Loucy (cell line): Measurements from ENCODE around the gene ARHGAP15.

ENCODE experiments used
- H2AFZ ChIP-seq: fragments of 200-600 bp; sonication (generic); 2 replicates; pipeline ENCODE4 v1.6.0; 2016; ENCODE audit warnings: antibody characterized with exemption, mild to moderate bottlenecking, low read length, moderate library complexity
- H3F3A ChIP-seq: fragments of 200-600 bp; 2 replicates; pipeline ENCODE4 v1.6.0; 2016; ENCODE audit warnings: antibody characterized with exemption, low read depth, mild to moderate bottlenecking
- H3K27me3 ChIP-seq: fragments of 200-600 bp; sonication (generic); 2 replicates; pipeline ENCODE4 v1.6.1; 2014; ENCODE audit warnings: low read length, mild to moderate bottlenecking; ENCODE audit not compliant: insufficient read depth, poor library complexity, severe bottlenecking
- H3K36me3 ChIP-seq: fragments of 200-600 bp; sonication (generic); 2 replicates; pipeline ENCODE4 v1.6.1; 2016; ENCODE audit warnings: low read length; ENCODE audit not compliant: insufficient read depth
- H3K4me1 ChIP-seq: fragments of 200-600 bp; sonication (generic); 2 replicates; pipeline ENCODE4 v1.5.1; 2014; ENCODE audit warnings: low read length, mild to moderate bottlenecking; ENCODE audit not compliant: insufficient read depth, poor library complexity, severe bottlenecking
- H3K4me2 ChIP-seq: fragments of 200-600 bp; sonication (generic); 2 replicates; pipeline ENCODE4 v1.6.0; 2014; ENCODE audit warnings: antibody characterized with exemption, low read length, low read depth, mild to moderate bottlenecking; ENCODE audit not compliant: poor library complexity, severe bottlenecking
- H3K4me3 ChIP-seq: fragments of 200-600 bp; sonication (generic); 2 replicates; pipeline ENCODE4 v1.5.1; 2014; ENCODE audit warnings: low read length, mild to moderate bottlenecking, mixed read lengths; ENCODE audit not compliant: poor library complexity, severe bottlenecking
- H3K79me2 ChIP-seq: fragments of 200-600 bp; sonication (generic); 2 replicates; pipeline ENCODE4 v1.6.1; 2014; ENCODE audit warnings: low read length; ENCODE audit not compliant: insufficient read depth
- H3K9ac ChIP-seq: fragments of 200-600 bp; sonication (generic); 2 replicates; pipeline ENCODE4 v1.6.0; 2014; ENCODE audit warnings: mild to moderate bottlenecking, low read depth, low read length, moderate library complexity; ENCODE audit not compliant: poor library complexity, severe bottlenecking
- H3K9me2 ChIP-seq: fragments of 200-600 bp; sonication (generic); replicated peaks from 2 replicates; pipeline ENCODE4 v1.6.1; 2016; ENCODE audit warnings: low read depth, low read length, mixed read lengths
- H3K9me3 ChIP-seq: fragments of 200-600 bp; sonication (generic); 2 replicates; pipeline ENCODE4 v1.6.1; 2014; ENCODE audit warnings: mild to moderate bottlenecking, antibody characterized with exemption, low read length, low read depth; ENCODE audit not compliant: insufficient read depth
- H4K20me1 ChIP-seq: fragments of 200-600 bp; sonication (generic); 2 replicates; pipeline ENCODE4 v1.6.0; 2014; ENCODE audit warnings: antibody characterized with exemption, low read length, mild to moderate bottlenecking; ENCODE audit not compliant: insufficient read depth, poor library complexity, severe bottlenecking
- EZH2phosphoT487 ChIP-seq: fragments of 200-600 bp; IDR thresholded peaks from 2 replicates; pipeline ENCODE4 v1.6.1; 2018; ENCODE audit warnings: antibody characterized with exemption, mild to moderate bottlenecking, moderate library complexity, borderline replicate concordance
- TF ChIP-seq, protein P1 (sequence below): fragments of 200-600 bp; sonication (generic); conservative IDR thresholded peaks from 2 replicates; pipeline ENCODE4 v1.5.1; 2014; ENCODE audit warnings: mild to moderate bottlenecking, antibody characterized with exemption, low read length

Gene ARHGAP15

DNA sequence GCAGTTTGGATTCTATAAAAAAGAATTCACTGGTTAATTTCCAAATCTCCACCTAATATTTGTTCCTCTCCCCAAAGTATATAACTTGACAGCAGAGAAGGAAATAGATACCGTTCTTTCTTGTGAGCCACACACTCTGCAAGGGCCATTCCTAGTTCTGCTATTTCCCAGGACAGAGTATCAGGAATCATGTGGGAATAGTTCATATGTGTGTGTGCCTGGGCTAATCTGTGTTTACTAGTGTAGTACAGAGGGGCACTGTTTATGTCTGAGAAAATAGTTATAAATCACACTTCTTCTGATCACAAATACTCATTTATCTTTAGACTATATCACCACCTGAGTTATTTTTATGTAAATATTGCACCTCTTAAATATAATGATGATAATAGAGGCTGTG is 296.7 kb downstream of the ARHGAP15 start:
- H3K4me2 ChIP-seq: no peak overlapping the region
- TF ChIP-seq, protein P1, sequence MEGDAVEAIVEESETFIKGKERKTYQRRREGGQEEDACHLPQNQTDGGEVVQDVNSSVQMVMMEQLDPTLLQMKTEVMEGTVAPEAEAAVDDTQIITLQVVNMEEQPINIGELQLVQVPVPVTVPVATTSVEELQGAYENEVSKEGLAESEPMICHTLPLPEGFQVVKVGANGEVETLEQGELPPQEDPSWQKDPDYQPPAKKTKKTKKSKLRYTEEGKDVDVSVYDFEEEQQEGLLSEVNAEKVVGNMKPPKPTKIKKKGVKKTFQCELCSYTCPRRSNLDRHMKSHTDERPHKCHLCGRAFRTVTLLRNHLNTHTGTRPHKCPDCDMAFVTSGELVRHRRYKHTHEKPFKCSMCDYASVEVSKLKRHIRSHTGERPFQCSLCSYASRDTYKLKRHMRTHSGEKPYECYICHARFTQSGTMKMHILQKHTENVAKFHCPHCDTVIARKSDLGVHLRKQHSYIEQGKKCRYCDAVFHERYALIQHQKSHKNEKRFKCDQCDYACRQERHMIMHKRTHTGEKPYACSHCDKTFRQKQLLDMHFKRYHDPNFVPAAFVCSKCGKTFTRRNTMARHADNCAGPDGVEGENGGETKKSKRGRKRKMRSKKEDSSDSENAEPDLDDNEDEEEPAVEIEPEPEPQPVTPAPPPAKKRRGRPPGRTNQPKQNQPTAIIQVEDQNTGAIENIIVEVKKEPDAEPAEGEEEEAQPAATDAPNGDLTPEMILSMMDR: no peak
- no peak for TF ChIP-seq EZH2phosphoT487

DNA sequence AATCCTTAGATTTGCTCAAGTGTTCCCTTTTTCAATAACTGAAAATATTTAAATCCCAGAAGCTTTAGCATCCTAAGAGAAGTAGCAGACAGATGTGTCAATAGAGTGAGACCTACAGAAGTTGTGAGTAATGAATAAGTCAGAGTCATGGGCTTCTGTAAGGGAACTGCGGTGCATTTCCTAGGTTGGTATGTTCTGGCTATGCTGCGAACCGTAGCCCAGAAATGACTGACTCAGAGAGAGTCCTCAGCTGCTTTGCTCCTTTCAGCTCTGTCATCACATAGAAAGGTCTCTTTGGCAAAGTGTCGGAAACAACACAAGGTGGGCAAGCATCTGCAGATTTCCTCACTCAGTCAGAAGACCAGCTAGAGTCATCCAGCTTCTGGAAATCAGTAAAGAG is 297.1 kb downstream of the ARHGAP15 start:
- Histone ChIP-seq H3K79me2 (peaks cover 13% of the 10 kb centered on the region; the same call in 1 of the 2 replicates), H3F3A (no peaks in the 10 kb centered on the region), H4K20me1 (peaks cover 15% of the 10 kb centered on the region), H3K36me3 (peaks cover 16% of the 10 kb centered on the region; the same call in 1 of the 2 replicates), H3K27me3 (no peaks in the 10 kb centered on the region), H3K4me1 (peaks cover 5% of the 10 kb centered on the region), H3K4me2 (no peak overlapping the region), H2AFZ (no peak overlapping the region), H3K9me2 (no peaks in the 10 kb centered on the region), H3K9me3 (no peaks in the 10 kb centered on the region), H3K4me3 (no peak overlapping the region), H3K9ac (no peak overlapping the region)
- TF ChIP-seq, protein P1: no peak
- no peak for TF ChIP-seq EZH2phosphoT487

More for the DNA sequence above, 296.7 kb downstream of the ARHGAP15 start:
- peaks cover 9% of the 10 kb centered on the region; the same call in 1 of the 2 replicates for H3K79me2 ChIP-seq
- no peaks in the 10 kb centered on the region for H3K27me3 ChIP-seq
- no peak overlapping the region for H3K9ac ChIP-seq
- no peaks in the 10 kb centered on the region for H3K9me3 ChIP-seq
- H3K36me3 ChIP-seq: peaks cover 16% of the 10 kb centered on the region; the same call in 1 of the 2 replicates
- H3K4me1 ChIP-seq: peaks cover 2% of the 10 kb centered on the region
- H3K9me2 ChIP-seq: no peaks in the 10 kb centered on the region
- no peak overlapping the region for H2AFZ ChIP-seq
- H4K20me1 ChIP-seq: peaks cover 12% of the 10 kb centered on the region
- H3F3A ChIP-seq: no peaks in the 10 kb centered on the region
- no peak overlapping the region for H3K4me3 ChIP-seq

DNA sequence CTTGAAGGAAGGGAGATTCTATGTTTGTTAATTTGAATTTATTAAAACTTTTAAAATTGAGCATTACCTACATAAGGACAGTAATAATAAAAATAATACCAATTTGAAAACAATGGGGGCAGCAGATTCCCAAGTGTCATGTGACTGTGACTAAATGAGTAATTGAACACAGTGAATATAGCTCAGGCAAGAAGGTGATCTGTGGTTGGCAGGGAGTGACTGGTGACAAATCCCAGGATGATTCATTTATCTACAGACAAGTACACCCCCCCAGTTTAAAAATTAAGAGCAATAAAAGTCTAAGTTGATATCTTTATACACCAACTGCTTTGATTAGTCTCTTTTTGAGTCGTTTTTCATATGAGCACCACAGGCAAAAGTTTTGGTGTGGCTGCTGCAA is 299.5 kb downstream of the ARHGAP15 start:
- H3K9me2 ChIP-seq: no peaks in the 10 kb centered on the region
- no peaks in the 10 kb centered on the region for H3K9me3 ChIP-seq
- no peak overlapping the region for H2AFZ ChIP-seq
- peaks cover 11% of the 10 kb centered on the region for H4K20me1 ChIP-seq
- no peak overlapping the region for H3K4me2 ChIP-seq
- H3K79me2 ChIP-seq: peaks cover 14% of the 10 kb centered on the region; the same call in 1 of the 2 replicates
- H3K4me1 ChIP-seq: peaks cover 5% of the 10 kb centered on the region
- H3F3A ChIP-seq: no peaks in the 10 kb centered on the region
- no peaks in the 10 kb centered on the region for H3K27me3 ChIP-seq
- TF ChIP-seq, protein P1: no peak
- TF ChIP-seq EZH2phosphoT487: no peak
- H3K9ac ChIP-seq: no peak overlapping the region
- H3K4me3 ChIP-seq: no peak overlapping the region
- H3K36me3 ChIP-seq: peaks cover 12% of the 10 kb centered on the region; the same call in 1 of the 2 replicates
